ENCODE data around the gene CAMK4. TPM values are rescaled to one million over a fixed set of nuclear protein-coding genes. Genes with fewer than 3 reads are reported as not detected.

The CAMK4 gene
- total RNA-seq, 1 experiment from 2014 or later, result 10.6 TPM

DNA sequence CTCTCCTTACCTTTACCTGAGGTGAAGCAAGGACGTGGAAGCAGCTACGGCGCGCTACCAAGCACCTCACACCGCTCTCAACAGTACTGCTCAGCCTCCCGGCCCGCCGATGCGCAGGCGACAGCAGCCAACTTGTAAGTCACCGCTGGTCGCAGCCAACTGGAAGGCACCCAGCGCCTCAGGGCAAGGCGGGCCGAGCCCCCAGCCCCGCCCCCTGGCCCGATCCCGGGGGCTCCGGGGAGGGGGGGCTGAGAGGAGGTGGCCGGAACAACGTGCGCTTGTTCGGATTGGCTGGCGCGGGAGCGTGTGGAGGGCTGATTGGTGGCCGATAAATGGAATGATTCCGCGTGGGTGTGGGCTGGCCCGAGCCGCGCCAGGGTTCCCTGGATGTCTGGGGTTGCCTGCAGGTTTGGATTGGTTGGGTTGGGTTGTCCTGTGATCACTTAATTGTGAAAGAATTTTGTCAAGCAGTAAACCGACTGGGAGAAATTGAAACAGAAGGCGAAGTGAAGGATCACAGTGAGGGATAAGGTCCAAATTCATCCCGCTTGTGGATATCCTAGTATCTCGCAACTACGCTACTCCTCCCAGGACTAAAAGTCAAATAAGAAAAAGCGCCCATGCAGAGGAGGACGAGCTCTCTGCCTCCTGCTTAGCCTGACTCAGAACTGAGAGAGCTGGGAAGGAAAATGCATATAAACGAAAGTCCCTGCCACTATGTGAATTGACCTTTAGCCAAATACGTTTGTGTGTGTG lies 288.4 kb downstream of the CAMK4 start, which contains the start of gene STARD4 (continued):
- TF ChIP-seq, protein P1, sequence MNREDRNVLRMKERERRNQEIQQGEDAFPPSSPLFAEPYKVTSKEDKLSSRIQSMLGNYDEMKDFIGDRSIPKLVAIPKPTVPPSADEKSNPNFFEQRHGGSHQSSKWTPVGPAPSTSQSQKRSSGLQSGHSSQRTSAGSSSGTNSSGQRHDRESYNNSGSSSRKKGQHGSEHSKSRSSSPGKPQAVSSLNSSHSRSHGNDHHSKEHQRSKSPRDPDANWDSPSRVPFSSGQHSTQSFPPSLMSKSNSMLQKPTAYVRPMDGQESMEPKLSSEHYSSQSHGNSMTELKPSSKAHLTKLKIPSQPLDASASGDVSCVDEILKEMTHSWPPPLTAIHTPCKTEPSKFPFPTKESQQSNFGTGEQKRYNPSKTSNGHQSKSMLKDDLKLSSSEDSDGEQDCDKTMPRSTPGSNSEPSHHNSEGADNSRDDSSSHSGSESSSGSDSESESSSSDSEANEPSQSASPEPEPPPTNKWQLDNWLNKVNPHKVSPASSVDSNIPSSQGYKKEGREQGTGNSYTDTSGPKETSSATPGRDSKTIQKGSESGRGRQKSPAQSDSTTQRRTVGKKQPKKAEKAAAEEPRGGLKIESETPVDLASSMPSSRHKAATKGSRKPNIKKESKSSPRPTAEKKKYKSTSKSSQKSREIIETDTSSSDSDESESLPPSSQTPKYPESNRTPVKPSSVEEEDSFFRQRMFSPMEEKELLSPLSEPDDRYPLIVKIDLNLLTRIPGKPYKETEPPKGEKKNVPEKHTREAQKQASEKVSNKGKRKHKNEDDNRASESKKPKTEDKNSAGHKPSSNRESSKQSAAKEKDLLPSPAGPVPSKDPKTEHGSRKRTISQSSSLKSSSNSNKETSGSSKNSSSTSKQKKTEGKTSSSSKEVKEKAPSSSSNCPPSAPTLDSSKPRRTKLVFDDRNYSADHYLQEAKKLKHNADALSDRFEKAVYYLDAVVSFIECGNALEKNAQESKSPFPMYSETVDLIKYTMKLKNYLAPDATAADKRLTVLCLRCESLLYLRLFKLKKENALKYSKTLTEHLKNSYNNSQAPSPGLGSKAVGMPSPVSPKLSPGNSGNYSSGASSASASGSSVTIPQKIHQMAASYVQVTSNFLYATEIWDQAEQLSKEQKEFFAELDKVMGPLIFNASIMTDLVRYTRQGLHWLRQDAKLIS (CRISPR knock-in tag; IDR thresholded peaks at IDR 0.05; ENCODE audit: borderline replicate concordance), result 0 out of 2 replicates have a peak, but pooled peaks have one; percentile 8
- TF ChIP-seq ZNF416 (CRISPR knock-in tag; IDR thresholded peaks at IDR 0.05), result no peak
- no peak for TF ChIP-seq ZNF423 (CRISPR knock-in tag; IDR thresholded peaks at IDR 0.05)
- no peak for TF ChIP-seq AR (CRISPR knock-in tag; IDR thresholded peaks at IDR 0.05)
- TF ChIP-seq ZNF263 (CRISPR knock-in tag; IDR thresholded peaks at IDR 0.05; ENCODE audit: low read depth), result no peak
- peak; percentile 84; the same call in 1 of the 2 replicates for TF ChIP-seq ZNF232 (CRISPR knock-in tag; IDR thresholded peaks at IDR 0.05)
- TF ChIP-seq, protein P2, sequence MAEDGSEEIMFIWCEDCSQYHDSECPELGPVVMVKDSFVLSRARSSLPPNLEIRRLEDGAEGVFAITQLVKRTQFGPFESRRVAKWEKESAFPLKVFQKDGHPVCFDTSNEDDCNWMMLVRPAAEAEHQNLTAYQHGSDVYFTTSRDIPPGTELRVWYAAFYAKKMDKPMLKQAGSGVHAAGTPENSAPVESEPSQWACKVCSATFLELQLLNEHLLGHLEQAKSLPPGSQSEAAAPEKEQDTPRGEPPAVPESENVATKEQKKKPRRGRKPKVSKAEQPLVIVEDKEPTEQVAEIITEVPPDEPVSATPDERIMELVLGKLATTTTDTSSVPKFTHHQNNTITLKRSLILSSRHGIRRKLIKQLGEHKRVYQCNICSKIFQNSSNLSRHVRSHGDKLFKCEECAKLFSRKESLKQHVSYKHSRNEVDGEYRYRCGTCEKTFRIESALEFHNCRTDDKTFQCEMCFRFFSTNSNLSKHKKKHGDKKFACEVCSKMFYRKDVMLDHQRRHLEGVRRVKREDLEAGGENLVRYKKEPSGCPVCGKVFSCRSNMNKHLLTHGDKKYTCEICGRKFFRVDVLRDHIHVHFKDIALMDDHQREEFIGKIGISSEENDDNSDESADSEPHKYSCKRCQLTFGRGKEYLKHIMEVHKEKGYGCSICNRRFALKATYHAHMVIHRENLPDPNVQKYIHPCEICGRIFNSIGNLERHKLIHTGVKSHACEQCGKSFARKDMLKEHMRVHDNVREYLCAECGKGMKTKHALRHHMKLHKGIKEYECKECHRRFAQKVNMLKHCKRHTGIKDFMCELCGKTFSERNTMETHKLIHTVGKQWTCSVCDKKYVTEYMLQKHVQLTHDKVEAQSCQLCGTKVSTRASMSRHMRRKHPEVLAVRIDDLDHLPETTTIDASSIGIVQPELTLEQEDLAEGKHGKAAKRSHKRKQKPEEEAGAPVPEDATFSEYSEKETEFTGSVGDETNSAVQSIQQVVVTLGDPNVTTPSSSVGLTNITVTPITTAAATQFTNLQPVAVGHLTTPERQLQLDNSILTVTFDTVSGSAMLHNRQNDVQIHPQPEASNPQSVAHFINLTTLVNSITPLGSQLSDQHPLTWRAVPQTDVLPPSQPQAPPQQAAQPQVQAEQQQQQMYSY (CRISPR knock-in tag; IDR thresholded peaks at IDR 0.05), result no peak
- TF ChIP-seq MAX (CRISPR knock-in tag; IDR thresholded peaks at IDR 0.05), result peak; percentile 66
- no peak for TF ChIP-seq NR1H2 (CRISPR knock-in tag; IDR thresholded peaks at IDR 0.05)
- TF ChIP-seq, protein P3, sequence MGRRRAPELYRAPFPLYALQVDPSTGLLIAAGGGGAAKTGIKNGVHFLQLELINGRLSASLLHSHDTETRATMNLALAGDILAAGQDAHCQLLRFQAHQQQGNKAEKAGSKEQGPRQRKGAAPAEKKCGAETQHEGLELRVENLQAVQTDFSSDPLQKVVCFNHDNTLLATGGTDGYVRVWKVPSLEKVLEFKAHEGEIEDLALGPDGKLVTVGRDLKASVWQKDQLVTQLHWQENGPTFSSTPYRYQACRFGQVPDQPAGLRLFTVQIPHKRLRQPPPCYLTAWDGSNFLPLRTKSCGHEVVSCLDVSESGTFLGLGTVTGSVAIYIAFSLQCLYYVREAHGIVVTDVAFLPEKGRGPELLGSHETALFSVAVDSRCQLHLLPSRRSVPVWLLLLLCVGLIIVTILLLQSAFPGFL (CRISPR knock-in tag; IDR thresholded peaks at IDR 0.05; ENCODE audit: borderline replicate concordance), result no peak
- no peak; the same call in 1 of the 2 replicates for TF ChIP-seq CBFB (CRISPR knock-in tag; IDR thresholded peaks at IDR 0.05; ENCODE audit: low read depth)
- TF ChIP-seq ZNF532 (CRISPR knock-in tag; IDR thresholded peaks at IDR 0.05; ENCODE audit: borderline replicate concordance), result no peak
- no peak for TF ChIP-seq ZNF138 (CRISPR knock-in tag; conservative IDR thresholded peaks at IDR 0.05)
- TF ChIP-seq ATF1 (CRISPR knock-in tag; IDR thresholded peaks at IDR 0.05), result no peak
- no peak for TF ChIP-seq FOXJ3 (CRISPR knock-in tag; IDR thresholded peaks at IDR 0.05; ENCODE audit: borderline replicate concordance)
- TF ChIP-seq, protein P4, sequence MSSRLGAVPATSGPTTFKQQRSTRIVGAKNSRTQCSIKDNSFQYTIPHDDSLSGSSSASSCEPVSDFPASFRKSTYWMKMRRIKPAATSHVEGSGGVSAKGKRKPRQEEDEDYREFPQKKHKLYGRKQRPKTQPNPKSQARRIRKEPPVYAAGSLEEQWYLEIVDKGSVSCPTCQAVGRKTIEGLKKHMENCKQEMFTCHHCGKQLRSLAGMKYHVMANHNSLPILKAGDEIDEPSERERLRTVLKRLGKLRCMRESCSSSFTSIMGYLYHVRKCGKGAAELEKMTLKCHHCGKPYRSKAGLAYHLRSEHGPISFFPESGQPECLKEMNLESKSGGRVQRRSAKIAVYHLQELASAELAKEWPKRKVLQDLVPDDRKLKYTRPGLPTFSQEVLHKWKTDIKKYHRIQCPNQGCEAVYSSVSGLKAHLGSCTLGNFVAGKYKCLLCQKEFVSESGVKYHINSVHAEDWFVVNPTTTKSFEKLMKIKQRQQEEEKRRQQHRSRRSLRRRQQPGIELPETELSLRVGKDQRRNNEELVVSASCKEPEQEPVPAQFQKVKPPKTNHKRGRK (CRISPR knock-in tag; IDR thresholded peaks at IDR 0.05; ENCODE audit: borderline replicate concordance), result no peak
- peak; percentile 9; the same call in 1 of the 2 replicates for TF ChIP-seq NFE2L1 (CRISPR knock-in tag; IDR thresholded peaks at IDR 0.05)
- TF ChIP-seq ATF3 (CRISPR knock-in tag; conservative IDR thresholded peaks at IDR 0.05), result no peak
- TF ChIP-seq OVOL2 (CRISPR knock-in tag; IDR thresholded peaks at IDR 0.05; ENCODE audit: borderline replicate concordance), result no peak
